ENCODE measurements around the gene NKAIN2.

Gene NKAIN2

DNA sequence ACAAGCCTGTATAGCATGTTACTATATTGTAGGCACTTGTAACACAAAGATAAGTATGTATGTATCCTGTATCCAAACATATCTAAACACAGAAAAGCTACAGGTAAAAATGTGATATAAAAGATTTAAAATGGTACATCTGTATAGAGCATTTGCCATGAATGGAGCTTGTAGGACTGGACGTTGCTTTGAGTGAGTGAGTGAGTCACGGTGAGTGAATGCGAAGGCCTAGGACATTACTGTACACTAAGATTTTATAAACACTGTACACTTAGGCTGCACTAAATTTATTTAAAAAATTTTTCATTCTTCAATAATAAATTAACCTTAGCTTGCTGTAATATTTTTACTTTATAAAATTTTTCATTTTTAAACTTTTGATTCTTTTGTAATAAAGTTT, 136.9 kb downstream of the NKAIN2 start:
- Histone ChIP-seq H3K27ac (ENCODE audit: insufficient read depth, low read depth, low read length, poor library complexity, severe bottlenecking) (no peak overlapping the region), H3K4me3 (ENCODE audit: insufficient read depth, low read depth, low read length) (no peak overlapping the region), H3K27me3 (ENCODE audit: control insufficient read depth, insufficient read depth, low read length, poor library complexity, severe bottlenecking) (no peaks in the 10 kb centered on the region), H3K36me3 (ENCODE audit: control insufficient read depth, insufficient read depth, low read length) (no peaks in the 10 kb centered on the region), H3K9me3 (ENCODE audit: control insufficient read depth, low read length) (no peaks in the 10 kb centered on the region), H3K4me1 (ENCODE audit: control insufficient read depth, insufficient read depth, low read length) (no peaks in the 10 kb centered on the region)
- WGBS, 2 experiments, result 100% methylated on average over 1 to 3 of the region's 3 CpGs

DNA sequence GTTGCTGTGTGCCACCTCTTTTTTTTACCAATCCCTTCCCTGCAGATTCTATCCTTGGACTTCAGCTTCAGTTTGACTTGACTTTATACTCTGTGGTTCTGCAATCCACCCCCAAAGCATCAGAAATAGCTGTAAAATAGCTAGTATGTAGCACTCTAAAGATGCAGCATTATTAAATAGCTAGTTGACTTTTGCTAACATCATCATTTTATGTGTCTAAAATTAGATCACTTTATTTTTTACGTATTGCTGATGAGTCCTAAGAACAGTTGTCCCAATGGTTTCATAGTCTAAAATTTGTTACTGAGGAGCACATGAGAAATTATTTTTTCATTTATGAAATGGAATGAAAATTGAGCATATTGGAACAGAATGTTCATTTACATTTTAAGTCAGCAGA, 138.2 kb downstream of the NKAIN2 start:
- no peaks in the 10 kb centered on the region for H3K36me3 ChIP-seq (ENCODE audit: control insufficient read depth, insufficient read depth, low read length)
- H3K4me1 ChIP-seq (ENCODE audit: control insufficient read depth, insufficient read depth, low read length), result no peaks in the 10 kb centered on the region
- H3K27me3 ChIP-seq (ENCODE audit: control insufficient read depth, insufficient read depth, low read length, poor library complexity, severe bottlenecking), result no peaks in the 10 kb centered on the region
- H3K9me3 ChIP-seq (ENCODE audit: control insufficient read depth, low read length), result no peaks in the 10 kb centered on the region
- H3K4me3 ChIP-seq (ENCODE audit: insufficient read depth, low read depth, low read length), result no peak overlapping the region
- H3K27ac ChIP-seq (ENCODE audit: insufficient read depth, low read depth, low read length, poor library complexity, severe bottlenecking), result no peak overlapping the region
- WGBS, 2 experiments, result 78 to 100% methylated on average over 1 of the region's 1 CpG

DNA sequence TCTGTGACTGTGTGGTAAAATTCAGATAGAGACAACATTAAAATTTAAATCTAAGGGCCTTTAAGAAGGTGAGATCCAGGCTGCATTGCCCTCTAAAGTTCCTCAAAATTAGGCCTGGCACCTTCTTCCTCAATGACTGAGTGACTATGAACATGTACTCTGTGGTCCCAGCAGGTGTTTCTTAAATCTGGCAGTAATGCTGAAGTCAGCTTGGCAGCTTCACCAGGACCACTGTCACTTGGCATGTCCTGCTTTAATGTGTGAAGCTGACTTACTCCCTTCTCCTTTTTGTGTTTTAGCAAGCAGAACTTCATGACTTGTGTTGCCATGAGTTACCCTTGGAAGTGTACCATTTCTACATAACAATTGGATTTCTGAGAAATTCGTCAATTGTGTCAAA, 141.7 kb downstream of the NKAIN2 start:
- no peaks in the 10 kb centered on the region for H3K4me1 ChIP-seq (ENCODE audit: control insufficient read depth, insufficient read depth, low read length)
- no peaks in the 10 kb centered on the region for H3K9me3 ChIP-seq (ENCODE audit: control insufficient read depth, low read length)
- H3K27ac ChIP-seq (ENCODE audit: insufficient read depth, low read depth, low read length, poor library complexity, severe bottlenecking), result no peak overlapping the region
- no peaks in the 10 kb centered on the region for H3K27me3 ChIP-seq (ENCODE audit: control insufficient read depth, insufficient read depth, low read length, poor library complexity, severe bottlenecking)
- H3K36me3 ChIP-seq (ENCODE audit: control insufficient read depth, insufficient read depth, low read length), result no peaks in the 10 kb centered on the region
- no peak overlapping the region for H3K4me3 ChIP-seq (ENCODE audit: insufficient read depth, low read depth, low read length)
- WGBS, 2 experiments, result 83 to 100% methylated on average over 1 of the region's 1 CpG

DNA sequence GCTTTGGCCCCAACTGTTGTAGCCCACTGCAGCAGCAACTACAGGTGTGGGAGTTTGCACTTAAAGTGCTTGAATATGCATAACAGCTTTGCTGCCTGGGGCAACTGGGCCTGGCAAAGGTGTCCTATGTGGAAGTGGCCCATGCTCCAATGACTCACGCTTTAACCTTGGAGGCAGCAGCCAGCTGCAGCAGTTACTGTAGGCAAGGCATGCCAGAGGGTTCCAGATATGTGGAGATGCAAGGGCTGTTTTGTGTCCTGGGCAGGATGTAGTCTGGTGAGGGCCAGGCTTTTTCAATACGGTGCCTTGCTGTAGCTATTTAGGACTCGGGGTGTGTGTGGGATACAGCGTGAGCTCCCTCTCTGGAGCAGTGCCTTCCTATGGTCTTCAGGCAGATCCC, 150.3 kb downstream of the NKAIN2 start:
- no peak overlapping the region for H3K27ac ChIP-seq (ENCODE audit: insufficient read depth, low read depth, low read length, poor library complexity, severe bottlenecking)
- H3K4me1 ChIP-seq (ENCODE audit: control insufficient read depth, insufficient read depth, low read length), result no peaks in the 10 kb centered on the region
- H3K9me3 ChIP-seq (ENCODE audit: control insufficient read depth, low read length), result no peaks in the 10 kb centered on the region
- WGBS, 2 experiments, result 91 to 94% methylated on average over 4 of the region's 4 CpGs
- no peak overlapping the region for H3K4me3 ChIP-seq (ENCODE audit: insufficient read depth, low read depth, low read length)
- H3K36me3 ChIP-seq (ENCODE audit: control insufficient read depth, insufficient read depth, low read length), result no peaks in the 10 kb centered on the region
- no peaks in the 10 kb centered on the region for H3K27me3 ChIP-seq (ENCODE audit: control insufficient read depth, insufficient read depth, low read length, poor library complexity, severe bottlenecking)

DNA sequence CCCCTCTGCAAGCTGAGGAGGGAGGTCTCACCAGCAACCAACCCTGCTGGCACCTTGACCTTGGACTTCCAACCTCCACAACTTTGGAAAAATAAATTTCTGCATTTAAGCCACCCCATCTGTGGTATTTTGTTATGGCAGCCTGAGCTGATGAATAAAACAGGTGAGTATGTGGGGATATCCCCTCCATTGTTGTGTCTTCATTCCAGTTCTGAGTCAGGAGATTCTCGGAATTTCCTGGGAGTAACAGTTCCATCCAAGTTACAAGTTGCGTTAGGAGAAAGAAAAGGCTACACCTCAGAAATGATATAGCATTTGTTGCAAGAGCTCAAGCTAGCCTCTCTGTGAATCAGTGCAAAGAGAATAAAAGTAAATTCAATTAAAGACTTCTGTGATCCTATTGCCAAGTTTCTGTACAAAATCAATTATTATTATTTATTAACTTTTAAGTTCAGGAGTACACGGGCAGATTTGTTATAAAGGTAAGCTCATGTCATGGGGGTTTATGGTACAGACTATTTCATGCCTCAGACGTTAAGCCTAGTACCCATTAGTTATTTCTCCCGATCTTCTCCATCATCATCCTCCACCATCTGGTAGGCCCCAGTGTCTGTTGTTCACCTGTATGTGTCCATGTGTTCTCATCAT, 153.0 kb downstream of the NKAIN2 start:
- Histone ChIP-seq H3K9me3 (ENCODE audit: control insufficient read depth, low read length) (no peaks in the 10 kb centered on the region), H3K4me3 (ENCODE audit: insufficient read depth, low read depth, low read length) (no peak overlapping the region), H3K36me3 (ENCODE audit: control insufficient read depth, insufficient read depth, low read length) (no peaks in the 10 kb centered on the region), H3K27me3 (ENCODE audit: control insufficient read depth, insufficient read depth, low read length, poor library complexity, severe bottlenecking) (no peaks in the 10 kb centered on the region), H3K27ac (ENCODE audit: insufficient read depth, low read depth, low read length, poor library complexity, severe bottlenecking) (no peak overlapping the region), H3K4me1 (ENCODE audit: control insufficient read depth, insufficient read depth, low read length) (no peaks in the 10 kb centered on the region)
- 93 to 96% methylated on average over 4 to 5 of the region's 5 CpGs for WGBS, 2 experiments

DNA sequence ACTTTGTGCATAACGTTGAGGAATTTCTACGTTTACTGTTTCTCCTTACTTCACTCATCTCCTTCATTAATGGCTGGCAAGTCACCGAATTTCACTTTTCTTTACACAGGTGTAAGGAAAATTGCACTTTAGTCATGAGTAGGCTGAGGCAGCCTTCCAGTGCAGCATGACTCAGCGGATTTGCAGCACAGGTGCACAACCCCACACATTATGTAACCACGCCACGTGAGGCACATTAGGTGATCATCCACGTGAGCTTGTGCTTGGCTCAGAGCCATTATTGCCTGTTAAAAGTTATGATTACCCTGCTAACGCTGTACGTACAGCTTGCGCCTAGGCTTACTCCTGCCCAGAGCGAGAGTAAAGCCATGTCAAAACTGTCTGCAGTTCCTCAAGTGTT, 158.8 kb downstream of the NKAIN2 start:
- Histone ChIP-seq H3K36me3 (ENCODE audit: control insufficient read depth, insufficient read depth, low read length) (no peaks in the 10 kb centered on the region), H3K9me3 (ENCODE audit: control insufficient read depth, low read length) (no peaks in the 10 kb centered on the region), H3K27ac (ENCODE audit: insufficient read depth, low read depth, low read length, poor library complexity, severe bottlenecking) (no peak overlapping the region), H3K27me3 (ENCODE audit: control insufficient read depth, insufficient read depth, low read length, poor library complexity, severe bottlenecking) (no peaks in the 10 kb centered on the region), H3K4me1 (ENCODE audit: control insufficient read depth, insufficient read depth, low read length) (peaks cover 4% of the 10 kb centered on the region), H3K4me3 (ENCODE audit: insufficient read depth, low read depth, low read length) (no peak overlapping the region)
- WGBS, 2 experiments, result 95 to 97% methylated on average over 11 of the region's 11 CpGs

DNA sequence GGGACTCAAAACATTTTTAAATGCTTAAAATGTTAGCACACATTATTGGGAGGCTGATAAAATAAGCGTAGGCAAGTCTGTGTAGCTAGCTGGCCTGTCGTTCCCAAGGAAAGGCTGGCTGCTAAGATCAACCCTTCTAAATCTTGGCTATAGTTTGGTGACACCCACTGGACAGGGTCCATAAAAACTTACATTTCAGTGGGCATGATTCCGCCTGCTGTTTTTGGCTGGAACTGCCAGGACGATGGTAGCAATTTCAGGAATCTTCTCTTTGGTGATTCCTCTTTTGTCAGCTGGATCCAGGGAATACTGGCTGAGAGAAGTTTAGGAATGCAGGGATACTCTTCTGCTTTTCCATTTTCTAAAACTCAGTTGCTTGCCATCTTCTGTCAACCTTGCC, 162.2 kb downstream of the NKAIN2 start:
- H3K4me1 ChIP-seq (ENCODE audit: control insufficient read depth, insufficient read depth, low read length), result peaks cover 4% of the 10 kb centered on the region
- no peaks in the 10 kb centered on the region for H3K27me3 ChIP-seq (ENCODE audit: control insufficient read depth, insufficient read depth, low read length, poor library complexity, severe bottlenecking)
- no peak overlapping the region for H3K27ac ChIP-seq (ENCODE audit: insufficient read depth, low read depth, low read length, poor library complexity, severe bottlenecking)
- WGBS, 2 experiments, result 51 to 57% methylated on average over 4 of the region's 4 CpGs
- no peaks in the 10 kb centered on the region for H3K9me3 ChIP-seq (ENCODE audit: control insufficient read depth, low read length)
- H3K4me3 ChIP-seq (ENCODE audit: insufficient read depth, low read depth, low read length), result no peak overlapping the region
- H3K36me3 ChIP-seq (ENCODE audit: control insufficient read depth, insufficient read depth, low read length), result no peaks in the 10 kb centered on the region

DNA sequence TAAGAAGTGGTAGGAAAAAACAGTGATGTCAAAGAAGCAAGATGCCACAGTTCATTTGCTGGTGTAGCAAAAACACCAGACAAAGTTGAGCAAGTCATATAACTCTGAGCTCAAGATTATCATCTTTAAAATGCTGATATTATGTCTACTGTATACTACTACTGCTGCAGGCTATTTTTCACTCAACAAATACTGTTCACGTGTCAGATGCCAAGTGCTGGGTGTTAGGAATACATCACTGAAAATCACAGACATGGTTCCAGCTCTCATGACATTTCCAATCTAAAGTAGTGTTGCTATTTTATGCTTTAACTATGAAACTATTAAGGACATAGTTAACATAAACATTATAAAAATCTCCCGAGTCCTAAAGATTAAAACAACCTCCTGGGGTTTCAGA, 163.0 kb downstream of the NKAIN2 start:
- H3K27me3 ChIP-seq (ENCODE audit: control insufficient read depth, insufficient read depth, low read length, poor library complexity, severe bottlenecking), result no peaks in the 10 kb centered on the region
- peaks cover 4% of the 10 kb centered on the region for H3K4me1 ChIP-seq (ENCODE audit: control insufficient read depth, insufficient read depth, low read length)
- no peak overlapping the region for H3K27ac ChIP-seq (ENCODE audit: insufficient read depth, low read depth, low read length, poor library complexity, severe bottlenecking)
- WGBS, 2 experiments, result 92% methylated on average over 2 of the region's 2 CpGs; no CpG with 5 or more reads in 1 of the 2 experiments
- no peaks in the 10 kb centered on the region for H3K36me3 ChIP-seq (ENCODE audit: control insufficient read depth, insufficient read depth, low read length)
- no peak overlapping the region for H3K4me3 ChIP-seq (ENCODE audit: insufficient read depth, low read depth, low read length)
- no peaks in the 10 kb centered on the region for H3K9me3 ChIP-seq (ENCODE audit: control insufficient read depth, low read length)

DNA sequence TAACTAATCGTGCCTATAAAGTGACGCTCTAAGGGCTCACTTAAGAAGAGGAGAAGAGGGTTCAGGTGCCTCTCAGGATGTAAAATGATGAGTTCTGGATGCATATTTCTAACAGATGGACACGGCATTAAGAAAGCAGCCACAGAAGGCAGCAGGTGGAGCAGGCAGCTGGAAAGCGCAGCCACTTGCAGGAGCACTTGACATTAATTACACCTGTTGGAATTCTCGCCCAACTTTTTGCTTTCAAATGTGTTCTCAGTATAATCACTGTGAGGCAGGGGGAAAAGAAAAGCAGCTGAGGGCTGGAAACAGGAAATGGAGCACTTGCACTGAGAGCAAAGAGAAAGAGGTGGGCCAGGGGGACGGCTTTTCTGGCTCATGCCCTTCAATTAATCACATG, 164.2 kb downstream of the NKAIN2 start:
- WGBS, 2 experiments, result 93 to 96% methylated on average over 6 of the region's 6 CpGs

DNA sequence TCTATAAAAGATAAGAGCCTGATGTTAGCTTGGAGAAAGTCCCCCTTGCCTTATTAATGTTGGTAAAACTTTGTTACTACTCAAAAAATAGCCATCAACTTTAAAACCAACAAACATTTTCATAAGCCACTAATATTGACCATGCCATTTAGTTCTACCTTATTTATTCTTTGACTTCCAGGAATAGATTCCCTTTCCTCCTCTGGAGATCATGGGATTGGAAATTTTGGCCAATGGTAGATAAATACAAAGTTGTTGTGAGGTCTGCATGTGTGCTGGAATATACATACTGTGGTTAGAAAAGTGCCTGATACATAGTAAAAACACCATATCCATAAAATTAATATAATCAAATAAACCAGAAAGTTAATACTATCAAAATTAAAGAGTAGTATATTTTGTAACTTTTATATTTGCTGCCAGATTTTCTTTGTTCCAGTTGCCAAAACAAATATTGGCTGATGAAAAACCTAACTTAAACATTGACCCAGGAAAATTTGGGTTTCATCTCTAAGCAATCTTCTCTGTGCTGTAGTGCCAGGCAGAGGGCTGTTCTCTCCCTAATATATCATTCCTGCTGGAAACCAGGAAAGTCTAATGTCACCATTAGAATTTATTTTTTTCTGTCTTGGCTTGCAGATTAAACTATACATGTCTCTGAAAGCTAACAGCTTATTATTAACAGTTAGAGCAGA, 169.1 kb downstream of the NKAIN2 start:
- H3K4me1 ChIP-seq (ENCODE audit: control insufficient read depth, insufficient read depth, low read length), result no peaks in the 10 kb centered on the region
- no peaks in the 10 kb centered on the region for H3K9me3 ChIP-seq (ENCODE audit: control insufficient read depth, low read length)
- no peaks in the 10 kb centered on the region for H3K36me3 ChIP-seq (ENCODE audit: control insufficient read depth, insufficient read depth, low read length)

More for the DNA sequence above, 164.2 kb downstream of the NKAIN2 start:
- Histone ChIP-seq H3K27ac (ENCODE audit: insufficient read depth, low read depth, low read length, poor library complexity, severe bottlenecking) (no peak overlapping the region), H3K9me3 (ENCODE audit: control insufficient read depth, low read length) (no peaks in the 10 kb centered on the region), H3K4me3 (ENCODE audit: insufficient read depth, low read depth, low read length) (no peak overlapping the region), H3K27me3 (ENCODE audit: control insufficient read depth, insufficient read depth, low read length, poor library complexity, severe bottlenecking) (no peaks in the 10 kb centered on the region), H3K4me1 (ENCODE audit: control insufficient read depth, insufficient read depth, low read length) (peaks cover 4% of the 10 kb centered on the region), H3K36me3 (ENCODE audit: control insufficient read depth, insufficient read depth, low read length) (no peaks in the 10 kb centered on the region)

More for the DNA sequence above, 169.1 kb downstream of the NKAIN2 start:
- Histone ChIP-seq H3K27ac (ENCODE audit: insufficient read depth, low read depth, low read length, poor library complexity, severe bottlenecking) (no peak overlapping the region), H3K4me3 (ENCODE audit: insufficient read depth, low read depth, low read length) (no peak overlapping the region), H3K27me3 (ENCODE audit: control insufficient read depth, insufficient read depth, low read length, poor library complexity, severe bottlenecking) (no peaks in the 10 kb centered on the region)

All from ectodermal cell (in vitro differentiated cells).